ENCODE data around the gene CCDC186. TPM values are rescaled to one million over a fixed set of nuclear protein-coding genes. Genes with fewer than 3 reads are reported as not detected.

CCDC186 gene
- total RNA-seq, 1 donor from 2014 or later = 33.1 TPM

DNA sequence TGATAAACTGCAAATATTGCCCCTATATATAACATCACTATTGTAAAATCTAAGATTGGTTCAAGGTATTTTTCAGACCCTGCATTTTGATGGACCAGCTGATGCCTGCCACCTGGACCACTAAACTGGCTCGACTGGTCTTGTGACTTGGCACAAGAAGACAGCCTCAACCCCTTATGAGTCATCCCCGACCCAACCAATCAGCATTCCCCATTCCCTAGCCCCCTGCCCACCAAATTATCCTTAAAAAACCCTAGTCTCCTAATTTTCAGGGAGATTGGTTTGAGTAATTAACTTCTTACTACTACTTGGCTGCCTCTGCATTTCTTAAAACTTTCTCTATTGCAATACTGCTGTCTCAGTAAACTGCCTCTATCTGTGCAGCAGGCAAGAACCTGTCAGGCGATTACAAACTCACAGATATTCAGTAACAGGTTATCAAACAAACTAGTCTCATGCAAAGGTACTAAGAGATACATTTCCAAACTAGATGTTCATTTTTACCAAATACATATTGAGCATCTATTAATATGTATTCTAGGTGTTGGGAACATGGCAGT is 5.5 kb downstream of the CCDC186 start:
- intact Hi-C loops (cut with DNase I) = no loop called here
- H3K4me1 ChIP-seq = peaks cover 30% of the 10 kb centered on the region
- no peak for DNase-seq
- H3K27ac ChIP-seq = no peak overlapping the region
- no peaks in the 10 kb centered on the region for H3K36me3 ChIP-seq
- peaks cover 7% of the 10 kb centered on the region for H3K9me3 ChIP-seq
- no peak for ATAC-seq
- no peak for TF ChIP-seq CTCF (IDR thresholded peaks at IDR 0.05)
- H3K4me3 ChIP-seq = no peak overlapping the region
- no peaks in the 10 kb centered on the region for H3K27me3 ChIP-seq (ENCODE audit: low read depth)

DNA sequence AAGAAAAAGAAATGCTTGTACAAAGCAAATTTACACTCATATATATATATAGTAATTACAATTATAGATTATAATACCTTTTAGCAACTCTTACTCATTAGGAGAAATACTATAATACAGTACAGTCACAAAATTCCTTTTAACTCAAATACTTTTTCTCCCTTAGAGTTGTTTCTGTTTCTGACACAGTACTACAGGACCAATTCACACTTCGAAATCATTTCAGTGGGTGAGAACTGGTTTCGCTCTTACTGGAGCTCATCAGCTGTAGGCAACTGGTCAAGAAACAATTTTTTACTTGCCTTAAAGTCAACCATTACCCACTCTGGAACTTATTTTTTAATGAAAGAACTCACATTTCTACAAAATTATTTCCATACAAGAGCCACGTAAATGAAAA is 6.0 kb downstream of the CCDC186 start:
- ATAC-seq (no peak), DNase-seq (no peak)
- no peaks in the 10 kb centered on the region for H3K27me3 ChIP-seq (ENCODE audit: low read depth)
- peaks cover 32% of the 10 kb centered on the region for H3K4me1 ChIP-seq
- no peak overlapping the region for H3K27ac ChIP-seq
- peaks cover 7% of the 10 kb centered on the region for H3K9me3 ChIP-seq
- no peaks in the 10 kb centered on the region for H3K36me3 ChIP-seq
- H3K4me3 ChIP-seq = no peak overlapping the region
- TF ChIP-seq CTCF (IDR thresholded peaks at IDR 0.05) = no peak
- intact Hi-C loops (cut with DNase I) = no loop called here

DNA sequence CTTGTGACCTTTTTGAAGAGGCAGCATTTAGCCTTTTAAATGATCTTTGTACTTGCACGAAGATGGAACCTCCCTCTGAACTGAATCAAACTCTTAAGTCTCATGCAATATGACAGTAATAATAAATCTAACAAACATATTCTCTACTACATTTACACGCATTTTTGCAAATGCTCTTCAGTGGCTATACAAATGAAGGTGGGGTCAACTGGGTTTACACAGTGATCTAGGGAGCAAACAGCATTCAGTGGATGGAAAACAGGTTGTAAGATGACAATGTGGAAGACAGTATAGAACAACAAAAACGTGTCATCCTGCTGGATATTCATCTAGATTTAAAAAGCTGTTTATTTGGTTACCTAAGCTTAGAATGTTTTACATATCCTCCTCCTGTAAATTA is 7.5 kb downstream of the CCDC186 start:
- intact Hi-C loops (cut with DNase I) = no loop called here
- TF ChIP-seq CTCF (IDR thresholded peaks at IDR 0.05) = no peak
- H3K36me3 ChIP-seq = no peaks in the 10 kb centered on the region
- peaks cover 7% of the 10 kb centered on the region for H3K9me3 ChIP-seq
- peaks cover 21% of the 10 kb centered on the region for H3K4me1 ChIP-seq
- no peak for DNase-seq
- no peaks in the 10 kb centered on the region for H3K27me3 ChIP-seq (ENCODE audit: low read depth)
- H3K27ac ChIP-seq = no peak overlapping the region
- no peak for ATAC-seq
- no peak overlapping the region for H3K4me3 ChIP-seq

DNA sequence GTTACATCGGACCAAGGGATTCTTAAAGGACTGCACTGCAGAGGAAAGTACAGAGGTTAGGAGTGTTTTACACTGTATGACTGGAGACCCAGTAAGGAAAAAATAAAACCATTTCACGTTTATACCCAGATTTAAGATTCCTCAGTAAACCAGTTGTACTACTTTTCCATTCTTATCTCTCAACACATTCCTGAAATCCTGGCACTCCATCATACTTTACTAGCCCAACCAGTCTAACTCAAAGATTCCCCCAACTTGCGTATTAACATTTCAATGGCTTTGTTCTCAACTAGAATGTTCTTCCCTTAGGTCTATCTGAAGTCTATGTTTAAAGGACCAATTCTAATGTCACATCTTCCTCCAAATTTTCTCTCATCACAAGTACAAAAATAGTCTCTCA is 8.0 kb downstream of the CCDC186 start:
- Histone ChIP-seq H3K4me3 (no peak overlapping the region), H3K9me3 (peaks cover 7% of the 10 kb centered on the region), H3K4me1 (peaks cover 21% of the 10 kb centered on the region), H3K27ac (peak overlapping the region; percentile 13), H3K36me3 (no peaks in the 10 kb centered on the region), H3K27me3 (ENCODE audit: low read depth) (no peaks in the 10 kb centered on the region)
- peak; percentile 80 to 87 for ATAC-seq
- no peak for TF ChIP-seq CTCF (IDR thresholded peaks at IDR 0.05)
- intact Hi-C loops (cut with DNase I) = no loop called here
- DNase-seq = no peak

DNA sequence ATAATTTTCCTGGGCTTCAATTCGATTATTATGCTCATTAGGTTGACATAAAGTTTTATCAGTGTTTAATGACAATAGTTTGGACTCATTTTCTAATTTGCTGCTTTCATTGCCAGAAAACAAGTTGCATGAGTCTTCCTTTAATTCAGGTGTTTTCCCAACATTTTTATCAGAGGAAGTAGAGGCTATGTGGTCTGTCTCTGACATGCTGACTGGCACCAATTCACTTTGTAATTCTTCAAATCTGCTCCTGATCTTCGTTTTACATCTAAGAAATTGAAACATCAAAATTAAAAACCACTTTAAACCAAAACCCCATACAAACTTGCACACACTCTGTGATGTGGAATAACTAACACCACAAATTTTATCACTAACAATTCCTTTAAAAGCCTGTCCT is 10.9 kb downstream of the CCDC186 start:
- no peak for TF ChIP-seq CTCF (IDR thresholded peaks at IDR 0.05)
- Histone ChIP-seq H3K4me3 (no peak overlapping the region), H3K4me1 (peaks cover 21% of the 10 kb centered on the region), H3K9me3 (no peaks in the 10 kb centered on the region), H3K27me3 (ENCODE audit: low read depth) (no peaks in the 10 kb centered on the region), H3K27ac (no peak overlapping the region), H3K36me3 (no peaks in the 10 kb centered on the region)
- intact Hi-C loops (cut with DNase I) = no loop called here
- DNase-seq (no peak), ATAC-seq (no peak)

GRCh38 chr10:114157912-114158311 is 16.1 kb downstream of the CCDC186 start:
- Histone ChIP-seq H3K9me3 (no peaks in the 10 kb centered on the region), H3K36me3 (peaks cover 31% of the 10 kb centered on the region), H3K4me1 (peaks cover 3% of the 10 kb centered on the region), H3K4me3 (no peak overlapping the region), H3K27ac (no peak overlapping the region), H3K27me3 (ENCODE audit: low read depth) (no peaks in the 10 kb centered on the region)
- intact Hi-C loops (cut with DNase I) = no loop called here
- no peak for DNase-seq
- no peak for TF ChIP-seq CTCF (IDR thresholded peaks at IDR 0.05)
- no peak for ATAC-seq

Measured in lower lobe of right lung (tissue), 2 donors.